AG10803 (cell line): ENCODE data around the gene MTHFD2L.

Experiments
- DNase-seq: peaks from one replicate; pipeline ENCODE4 v3.0.0; 2010; ENCODE audit warnings: low read depth
- H3K4me3 ChIP-seq: 2 replicates; pipeline ENCODE4 v1.5.1; 2011; ENCODE audit warnings: mild to moderate bottlenecking, low read length, control low read depth
- CTCF ChIP-seq: conservative IDR thresholded peaks from 2 replicates; pipeline ENCODE4 v1.5.1; 2011; ENCODE audit warnings: mild to moderate bottlenecking, low read length, control low read depth, inconsistent platforms

MTHFD2L gene

DNA sequence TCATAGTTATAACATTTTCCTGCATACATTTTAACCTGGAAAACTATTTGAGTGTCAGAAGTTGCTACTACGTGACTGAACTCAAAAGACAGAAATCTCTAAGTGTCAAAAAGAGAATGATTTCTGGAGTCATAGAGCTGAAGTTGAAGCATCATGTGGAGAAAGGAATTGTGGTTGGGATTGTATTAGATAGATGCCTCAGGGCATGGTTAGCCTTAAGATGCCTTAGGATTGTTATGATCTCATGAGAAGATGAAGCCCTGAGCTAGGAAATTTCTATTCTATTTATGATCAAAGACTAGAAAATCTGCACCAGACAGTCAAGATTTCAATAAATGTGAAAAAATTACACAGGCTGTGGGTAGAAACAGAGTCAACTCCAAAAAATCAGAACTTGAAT lies 170.6 kb downstream of the MTHFD2L start:
- no peak overlapping the region for H3K4me3 ChIP-seq
- no peak for TF ChIP-seq CTCF
- DNase-seq, result no peak

- H3K4me3 ChIP-seq, result no peak overlapping the region
- TF ChIP-seq CTCF, result no peak
- no peak for DNase-seq
Measured at GRCh38 chr4:74329307-74329706, 171.4 kb downstream of the MTHFD2L start.

- TF ChIP-seq CTCF, result no peak
- no peak overlapping the region for H3K4me3 ChIP-seq
- no peak for DNase-seq
Measured at GRCh38 chr4:74330295-74330750, 172.4 kb downstream of the MTHFD2L start.

- no peak for TF ChIP-seq CTCF
- DNase-seq, result no peak
- no peak overlapping the region for H3K4me3 ChIP-seq
Measured at GRCh38 chr4:74331252-74331651, 173.3 kb downstream of the MTHFD2L start.

DNA sequence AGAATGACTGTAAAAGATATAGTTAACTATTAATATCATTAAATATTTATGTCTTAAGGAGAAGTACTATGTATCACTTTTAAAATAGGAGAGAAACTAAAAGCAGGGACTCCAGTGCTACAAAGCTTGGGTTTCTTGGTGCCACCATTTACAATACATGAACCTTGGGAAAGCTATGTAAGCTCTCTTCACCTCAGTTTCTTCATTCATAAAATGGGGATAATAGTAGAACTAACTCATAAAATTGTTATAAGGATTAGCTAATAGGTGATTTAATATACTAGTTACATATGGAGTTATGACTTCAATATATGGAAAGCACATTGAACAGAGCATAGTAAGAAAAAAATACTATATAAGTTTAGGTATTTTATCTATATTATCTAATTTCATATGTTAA lies 174.0 kb downstream of the MTHFD2L start:
- no peak for TF ChIP-seq CTCF
- DNase-seq, result no peak

GRCh38 chr4:74334636-74335035 lies 176.7 kb downstream of the MTHFD2L start:
- TF ChIP-seq CTCF, result no peak

More for the DNA sequence above, 174.0 kb downstream of the MTHFD2L start:
- H3K4me3 ChIP-seq, result no peak overlapping the region

GRCh38 chr4:74335341-74336021 lies 177.6 kb downstream of the MTHFD2L start:
- no peak overlapping the region for H3K4me3 ChIP-seq
- TF ChIP-seq CTCF, result no peak
- no peak for DNase-seq

More at GRCh38 chr4:74334636-74335035, 176.7 kb downstream of the MTHFD2L start:
- no peak for DNase-seq
- no peak overlapping the region for H3K4me3 ChIP-seq
